Endothelial cell of umbilical vein (primary cell): ENCODE data around the gene RBFOX1.

ENCODE experiments used
- EZH2 ChIP-seq: IDR thresholded peaks from 2 replicates; pipeline ENCODE4 v1.6.1; 2012; ENCODE audit warnings: borderline replicate concordance, low read depth, mild to moderate bottlenecking, moderate library complexity, low read length, inconsistent platforms; ENCODE audit not compliant: severe bottlenecking
- FOS ChIP-seq: IDR thresholded peaks from 2 replicates; pipeline ENCODE4 v1.6.1; 2011; ENCODE audit warnings: mild to moderate bottlenecking, low read length, moderate library complexity, borderline replicate concordance; ENCODE audit not compliant: insufficient read depth
- MAX ChIP-seq: IDR thresholded peaks from 2 replicates; pipeline ENCODE4 v1.6.1; 2011; ENCODE audit not compliant: insufficient read depth, insufficient read length
- MYC ChIP-seq: IDR thresholded peaks from one replicate; pipeline ENCODE4 v1.6.1; 2011; ENCODE audit warnings: mild to moderate bottlenecking, low read depth, low read length
- TF ChIP-seq, protein P1 (sequence below), 2 donors: IDR thresholded peaks; 1 replicate in 1 of 2; 2 replicates in 1 of 2; pipeline ENCODE4 v1.5.1; 2011; ENCODE audit warnings: low read length in 2 of 2, mild to moderate bottlenecking in 2 of 2, moderate library complexity in 2 of 2, control low read depth in 1 of 2, inconsistent platforms in 1 of 2, low read depth in 1 of 2; ENCODE audit not compliant: insufficient read depth in 1 of 2; ENCODE audit errors: extremely low read depth in 1 of 2

DNA sequence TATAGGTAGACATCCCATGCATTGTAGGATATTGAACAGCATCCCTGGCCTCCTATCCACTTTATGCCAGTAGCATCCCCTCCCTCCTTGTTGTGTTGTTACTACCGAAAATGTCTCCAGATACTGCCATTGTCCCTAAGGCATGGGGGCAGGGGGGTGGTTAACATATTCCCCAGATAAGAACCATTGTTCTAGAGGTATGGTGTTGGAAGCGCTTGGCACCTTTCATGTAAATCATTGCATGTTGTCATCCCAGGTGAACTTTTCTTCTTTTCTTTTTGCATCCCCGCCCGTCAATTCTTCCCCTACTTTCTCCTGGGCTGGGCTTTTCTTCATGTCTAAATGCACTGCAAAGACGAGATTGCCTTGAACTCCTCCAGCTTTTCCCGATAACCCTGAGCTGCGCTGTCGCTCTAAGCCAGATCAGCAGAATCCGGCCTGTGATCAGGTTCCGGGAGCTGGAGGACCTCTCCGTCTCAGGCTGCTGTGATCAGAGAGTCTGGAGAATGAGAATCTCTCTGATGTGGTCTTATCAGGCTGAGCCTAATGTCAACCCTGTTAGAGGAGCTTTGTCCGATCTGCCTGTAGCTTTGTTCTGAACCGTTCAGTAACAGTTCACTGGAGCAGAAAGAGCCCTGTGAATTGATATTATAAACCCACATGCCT is 76.2 kb downstream of the RBFOX1 start:
- TF ChIP-seq, protein P1, sequence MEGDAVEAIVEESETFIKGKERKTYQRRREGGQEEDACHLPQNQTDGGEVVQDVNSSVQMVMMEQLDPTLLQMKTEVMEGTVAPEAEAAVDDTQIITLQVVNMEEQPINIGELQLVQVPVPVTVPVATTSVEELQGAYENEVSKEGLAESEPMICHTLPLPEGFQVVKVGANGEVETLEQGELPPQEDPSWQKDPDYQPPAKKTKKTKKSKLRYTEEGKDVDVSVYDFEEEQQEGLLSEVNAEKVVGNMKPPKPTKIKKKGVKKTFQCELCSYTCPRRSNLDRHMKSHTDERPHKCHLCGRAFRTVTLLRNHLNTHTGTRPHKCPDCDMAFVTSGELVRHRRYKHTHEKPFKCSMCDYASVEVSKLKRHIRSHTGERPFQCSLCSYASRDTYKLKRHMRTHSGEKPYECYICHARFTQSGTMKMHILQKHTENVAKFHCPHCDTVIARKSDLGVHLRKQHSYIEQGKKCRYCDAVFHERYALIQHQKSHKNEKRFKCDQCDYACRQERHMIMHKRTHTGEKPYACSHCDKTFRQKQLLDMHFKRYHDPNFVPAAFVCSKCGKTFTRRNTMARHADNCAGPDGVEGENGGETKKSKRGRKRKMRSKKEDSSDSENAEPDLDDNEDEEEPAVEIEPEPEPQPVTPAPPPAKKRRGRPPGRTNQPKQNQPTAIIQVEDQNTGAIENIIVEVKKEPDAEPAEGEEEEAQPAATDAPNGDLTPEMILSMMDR (IDR thresholded peaks at IDR 0.05; ENCODE audit: extremely low read depth in 1 of 2, insufficient read depth in 1 of 2, low read depth in 1 of 2, low read length in 2 of 2) = no peak
- no peak for TF ChIP-seq MAX
- TF ChIP-seq MYC = no peak
- TF ChIP-seq FOS = no peak
- no peak for TF ChIP-seq EZH2
